ENCODE data around the gene CLEC18A. TPM values are rescaled to one million over a fixed set of nuclear protein-coding genes. Genes with fewer than 3 reads are reported as not detected.
A peak's percentile ranks its signal among the peaks of the same experiment; 100 is the strongest.

CLEC18A gene
- total RNA-seq, 2 donors from 2014 or later: 0.32 to 4.2 TPM

DNA sequence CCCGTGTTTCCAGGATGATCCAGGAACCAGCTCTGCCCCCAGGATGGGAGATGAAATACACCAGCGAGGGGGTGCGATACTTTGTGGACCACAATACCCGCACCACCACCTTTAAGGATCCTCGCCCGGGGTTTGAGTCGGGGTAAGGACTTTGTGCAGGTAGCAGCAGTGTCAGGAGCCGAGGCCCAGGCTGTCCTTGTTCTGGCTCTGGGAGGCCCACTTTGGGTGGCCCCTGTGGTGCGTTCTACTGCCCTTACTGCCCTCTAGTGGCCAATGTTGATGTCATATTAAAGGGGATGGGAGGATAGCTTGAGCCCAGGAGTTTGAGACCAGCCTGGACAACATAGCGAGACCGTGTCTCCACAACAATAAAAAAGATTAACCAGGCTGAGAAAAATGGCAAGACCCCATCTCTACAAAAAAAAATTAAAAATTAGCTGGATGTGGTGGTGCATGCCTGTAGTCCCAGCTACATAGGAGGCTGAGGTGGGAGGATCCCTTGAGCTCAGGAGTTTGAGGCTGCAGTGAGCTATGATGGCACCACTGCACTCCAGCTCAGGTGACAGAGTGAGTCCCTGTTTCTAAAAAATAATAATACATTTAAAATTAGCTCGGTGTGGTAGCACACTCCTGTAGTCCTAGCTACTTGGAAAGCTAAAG is 20.9 kb upstream of the CLEC18A start:
- no peaks in the 10 kb centered on the region for H3K9me3 ChIP-seq
- TF ChIP-seq CTCF (IDR thresholded peaks at IDR 0.05): peak; percentile 62
- H3K36me3 ChIP-seq: peaks cover 9% of the 10 kb centered on the region
- H3K4me3 ChIP-seq: no peak overlapping the region
- H3K27ac ChIP-seq: no peak overlapping the region
- no peaks in the 10 kb centered on the region for H3K4me1 ChIP-seq
- no peaks in the 10 kb centered on the region for H3K27me3 ChIP-seq
- no peak overlapping the region for H3K9ac ChIP-seq (ENCODE audit: low read depth in 2 of 2, low read length in 2 of 2)
- peak; percentile 61 for DNase-seq
- intact Hi-C loops (cut with DNase I): loop anchor here (2.0 kb wide), 1 partner anchor 133 kb away; no protein-coding TSS in a partner anchor

DNA sequence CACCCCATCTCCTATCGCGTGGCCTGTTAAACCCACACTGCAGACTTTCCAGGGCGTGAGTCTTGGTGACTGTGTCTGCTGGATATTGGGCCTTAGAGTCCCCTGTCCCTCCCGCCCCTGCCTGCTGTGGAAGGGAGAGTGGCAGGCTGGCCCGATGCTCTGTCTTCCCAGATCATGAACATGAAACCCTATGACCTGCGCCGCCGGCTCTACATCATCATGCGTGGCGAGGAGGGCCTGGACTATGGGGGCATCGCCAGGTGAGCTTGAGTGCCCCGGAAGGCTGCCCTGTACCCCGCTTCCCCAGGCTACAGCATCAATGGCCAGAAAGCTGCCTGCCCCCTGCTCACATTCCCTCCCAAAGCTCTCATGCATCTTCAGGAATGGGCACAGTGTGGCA is 19.5 kb upstream of the CLEC18A start:
- no peaks in the 10 kb centered on the region for H3K9me3 ChIP-seq
- no peak for DNase-seq
- no peak overlapping the region for H3K9ac ChIP-seq (ENCODE audit: low read depth in 2 of 2, low read length in 2 of 2)
- no peak overlapping the region for H3K4me3 ChIP-seq
- intact Hi-C loops (cut with DNase I): loop anchor here (2.0 kb wide), 1 partner anchor 135 kb away; no protein-coding TSS in a partner anchor
- no peaks in the 10 kb centered on the region for H3K27me3 ChIP-seq
- no peak for TF ChIP-seq CTCF (IDR thresholded peaks at IDR 0.05)
- H3K27ac ChIP-seq: no peak overlapping the region
- H3K4me1 ChIP-seq: no peaks in the 10 kb centered on the region
- H3K36me3 ChIP-seq: peaks cover 9% of the 10 kb centered on the region

DNA sequence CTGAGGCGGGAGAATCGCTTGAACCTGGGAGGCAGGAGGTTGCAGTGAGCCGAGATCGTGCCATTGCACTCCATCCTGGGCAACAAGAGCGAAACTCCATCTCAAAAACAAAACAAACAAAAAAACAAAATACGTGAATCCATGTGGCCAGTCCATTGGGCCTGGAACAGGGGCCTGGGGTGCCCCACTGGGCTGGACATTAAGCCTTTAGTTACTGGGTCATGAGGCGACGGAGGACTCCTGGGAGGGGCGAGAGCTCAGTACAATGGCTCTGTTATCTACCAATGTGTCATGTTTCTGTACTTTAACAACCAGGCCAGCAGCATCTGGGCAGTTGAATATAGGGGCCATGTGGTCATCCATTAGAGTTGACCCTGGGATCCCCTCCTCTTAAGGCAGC is 18.9 kb upstream of the CLEC18A start:
- Histone ChIP-seq H3K4me3 (no peak overlapping the region), H3K9ac (ENCODE audit: low read depth in 2 of 2, low read length in 2 of 2) (no peak overlapping the region), H3K27ac (no peak overlapping the region), H3K9me3 (no peaks in the 10 kb centered on the region), H3K27me3 (no peaks in the 10 kb centered on the region), H3K4me1 (no peaks in the 10 kb centered on the region), H3K36me3 (peaks cover 9% of the 10 kb centered on the region)
- intact Hi-C loops (cut with DNase I): no loop called here
- TF ChIP-seq CTCF (IDR thresholded peaks at IDR 0.05): no peak
- no peak for DNase-seq

GRCh38 chr16:69932691-69933392 is 18.3 kb upstream of the CLEC18A start:
- H3K9me3 ChIP-seq: no peaks in the 10 kb centered on the region
- no peak overlapping the region for H3K4me3 ChIP-seq
- no peak overlapping the region for H3K27ac ChIP-seq
- no peak overlapping the region for H3K9ac ChIP-seq (ENCODE audit: low read depth in 2 of 2, low read length in 2 of 2)
- no peak for TF ChIP-seq CTCF (IDR thresholded peaks at IDR 0.05)
- H3K27me3 ChIP-seq: no peaks in the 10 kb centered on the region
- H3K4me1 ChIP-seq: no peaks in the 10 kb centered on the region
- intact Hi-C loops (cut with DNase I): no loop called here
- DNase-seq: no peak
- H3K36me3 ChIP-seq: peaks cover 9% of the 10 kb centered on the region

GRCh38 chr16:69934044-69934443 is 17.1 kb upstream of the CLEC18A start:
- Histone ChIP-seq H3K9ac (ENCODE audit: low read depth in 2 of 2, low read length in 2 of 2) (no peak overlapping the region), H3K27ac (no peak overlapping the region), H3K9me3 (no peaks in the 10 kb centered on the region), H3K27me3 (no peaks in the 10 kb centered on the region), H3K4me3 (no peak overlapping the region), H3K4me1 (no peaks in the 10 kb centered on the region), H3K36me3 (peaks cover 14% of the 10 kb centered on the region)
- no peak for DNase-seq
- intact Hi-C loops (cut with DNase I): no loop called here
- no peak for TF ChIP-seq CTCF (IDR thresholded peaks at IDR 0.05)

Measured in colonic mucosa (tissue), 4 donors.